SIG-M5 treated with dmso at 0.1 percent for 504 hours (cell line): ENCODE data around the gene ZDHHC17.
"Not testable (repeated sequence)": the region's sequence is repeated elsewhere in the genome, so short reads cannot be mapped to it uniquely, and the experiment has no call there.

Experiments
- DNase-seq: peaks from one replicate; lab custom pipeline; 2025; ENCODE audit not compliant: unreplicated experiment; lab: John Stamatoyannopoulos, UW

The ZDHHC17 gene

DNA sequence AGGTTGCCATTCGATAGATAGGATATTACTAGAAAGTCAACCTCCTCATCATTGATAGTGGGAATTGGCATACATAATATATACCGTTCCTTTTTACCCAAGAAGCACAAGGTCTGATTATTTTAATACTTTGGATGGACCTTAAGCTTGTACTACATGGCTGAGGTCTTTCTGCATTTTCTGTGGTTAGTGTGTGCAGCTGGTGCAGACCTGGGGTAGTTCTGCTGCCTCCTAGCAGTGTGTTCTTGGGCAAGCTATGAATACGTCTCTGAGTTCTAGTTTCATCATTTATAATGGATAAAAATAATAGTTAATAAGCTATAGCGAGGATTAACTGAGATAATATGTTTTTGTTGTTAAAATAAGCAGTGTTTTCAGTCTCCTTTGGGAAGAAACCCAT is 2.2 kb downstream of the ZDHHC17 start:
- DNase-seq, result peak; percentile 21

GRCh38 chr12:76768576-76768975 is 4.7 kb downstream of the ZDHHC17 start:
- DNase-seq, result peak; percentile 64

GRCh38 chr12:76777765-76778216 is 13.9 kb downstream of the ZDHHC17 start:
- no peak for DNase-seq

DNA sequence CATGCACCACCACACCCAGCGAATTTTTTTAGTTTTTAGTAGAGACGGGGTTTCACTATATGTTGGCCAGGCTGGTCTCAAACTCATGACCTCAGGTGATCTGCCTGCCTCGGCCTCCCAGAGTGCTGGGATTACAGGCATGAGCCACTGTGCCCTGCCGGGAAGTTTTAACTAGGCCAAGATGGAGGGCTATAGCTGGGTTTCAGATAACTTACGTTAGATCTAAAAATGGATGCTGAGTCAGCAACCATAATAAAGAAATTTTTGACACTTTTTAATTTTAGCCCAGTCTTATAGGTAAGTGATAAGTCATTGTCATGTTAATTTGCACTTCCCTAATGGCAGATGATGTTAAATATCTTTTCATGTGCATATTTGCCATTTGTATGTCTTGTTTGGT is 14.4 kb downstream of the ZDHHC17 start:
- DNase-seq, result no peak

DNA sequence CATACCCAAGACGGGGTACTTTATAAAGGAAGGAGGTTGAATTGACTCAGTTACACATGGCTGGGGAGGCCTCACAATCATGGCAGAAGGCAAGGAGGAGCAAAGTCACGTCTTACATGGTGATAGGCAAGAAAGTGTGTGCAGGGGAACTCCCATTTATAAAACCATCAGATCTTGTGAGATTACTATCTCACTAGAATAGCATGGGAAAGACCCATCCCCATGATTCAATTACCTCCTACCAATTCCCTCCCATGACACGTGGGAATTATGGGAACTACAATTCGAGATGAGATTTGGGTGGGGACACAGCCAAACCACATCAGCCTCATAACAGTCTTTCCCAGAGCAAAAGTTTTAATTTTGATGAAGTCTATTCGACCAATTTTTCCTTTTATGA is 15.4 kb downstream of the ZDHHC17 start:
- not testable (repeated sequence) for DNase-seq

DNA sequence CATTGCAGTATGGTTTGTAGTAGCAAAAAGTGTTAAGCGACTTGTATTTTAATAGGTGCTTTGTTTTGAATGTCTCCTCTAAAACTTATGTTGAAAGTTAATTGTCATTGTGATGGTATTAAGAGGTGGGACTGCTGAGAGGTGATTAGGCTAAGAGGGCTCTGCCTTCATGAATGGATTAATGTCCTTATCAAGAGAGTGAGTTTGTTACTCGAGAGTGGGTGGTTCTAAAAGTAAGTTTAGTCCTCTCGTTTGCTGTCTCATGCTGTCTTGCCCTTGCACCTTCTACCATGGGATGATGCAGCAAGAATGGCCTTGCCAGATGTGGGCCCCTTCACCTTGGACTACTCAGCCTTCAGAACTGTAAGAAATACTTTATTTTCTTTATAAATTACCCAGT is 17.4 kb downstream of the ZDHHC17 start:
- DNase-seq, result no peak

GRCh38 chr12:76782526-76782925 is 18.6 kb downstream of the ZDHHC17 start:
- DNase-seq, result no peak

DNA sequence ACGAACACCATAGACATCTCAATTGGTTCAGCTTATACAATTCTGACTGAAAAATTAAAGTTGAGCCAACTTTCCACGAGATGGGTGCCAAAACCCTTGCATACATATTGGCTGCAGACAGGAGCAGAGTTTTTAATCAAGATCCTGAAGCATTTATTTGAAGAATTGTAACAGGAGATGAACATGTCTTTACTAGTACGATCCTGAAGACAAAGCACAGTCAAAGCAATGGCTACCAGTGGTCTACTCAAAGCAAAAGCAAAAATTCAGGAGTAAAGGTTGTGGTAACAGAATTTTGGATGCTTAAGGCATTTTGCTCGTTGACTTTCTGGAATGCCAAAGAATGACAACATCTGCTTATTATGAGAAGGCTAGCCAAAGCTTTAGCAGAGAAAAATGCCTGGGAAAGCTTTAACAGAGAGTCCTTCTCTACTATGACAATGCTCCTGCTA is 20.7 kb downstream of the ZDHHC17 start:
- DNase-seq, result no peak

GRCh38 chr12:76785407-76785806 is 21.5 kb downstream of the ZDHHC17 start:
- no peak for DNase-seq

DNA sequence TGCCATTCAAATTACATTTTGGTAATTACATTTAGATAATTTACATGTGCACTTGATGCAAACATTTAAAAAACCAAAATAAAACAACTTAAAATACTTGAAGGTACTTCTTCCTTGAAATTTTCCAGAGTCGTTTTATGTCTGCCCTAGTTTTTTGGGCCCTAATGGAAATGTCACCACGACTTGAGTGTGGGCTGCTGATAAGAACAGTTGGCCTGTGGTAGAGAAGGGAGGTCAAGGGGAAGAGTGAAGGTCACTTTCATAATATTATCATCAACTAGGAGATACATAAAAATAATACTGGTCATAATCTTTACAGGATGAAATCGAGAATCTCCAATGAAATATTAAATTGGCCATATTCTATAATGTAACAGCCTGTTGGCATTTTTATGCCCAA is 23.1 kb downstream of the ZDHHC17 start:
- DNase-seq, result no peak

- DNase-seq, result no peak
These were observed 23.8 kb downstream of the ZDHHC17 start for GRCh38 chr12:76787689-76788088.

DNA sequence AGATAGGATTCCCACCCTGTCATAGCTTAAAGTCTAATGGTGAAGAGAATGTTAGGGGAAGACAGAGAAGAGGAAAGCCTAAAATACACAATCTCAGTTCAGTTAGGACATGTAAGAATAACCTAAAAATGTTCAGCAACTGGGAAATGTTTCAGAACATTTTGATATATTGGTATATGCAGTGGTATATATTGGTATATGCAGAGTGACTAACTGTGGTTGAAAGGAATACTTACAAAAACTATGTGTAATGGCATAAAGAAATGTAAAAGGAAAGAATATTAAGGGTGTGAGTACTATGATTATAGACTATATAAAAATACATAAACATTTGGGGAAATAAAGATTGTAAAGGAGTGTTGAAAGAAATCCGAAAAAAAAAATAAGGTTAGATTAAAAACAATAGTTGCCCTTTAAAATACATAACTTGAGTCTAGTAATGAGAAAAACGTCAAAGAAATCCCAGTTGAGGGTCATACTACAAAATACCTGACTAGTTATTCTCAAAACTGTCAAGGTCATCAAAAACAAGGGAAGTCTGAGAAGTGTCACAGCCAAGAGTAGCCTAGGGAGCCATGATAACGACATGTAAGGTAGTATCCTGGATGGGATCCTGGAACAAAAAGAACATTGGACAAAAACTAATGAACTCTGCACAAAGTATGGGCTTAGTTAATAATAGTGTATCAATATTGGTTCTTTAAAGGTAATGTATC is 25.6 kb downstream of the ZDHHC17 start:
- DNase-seq, result no peak

DNA sequence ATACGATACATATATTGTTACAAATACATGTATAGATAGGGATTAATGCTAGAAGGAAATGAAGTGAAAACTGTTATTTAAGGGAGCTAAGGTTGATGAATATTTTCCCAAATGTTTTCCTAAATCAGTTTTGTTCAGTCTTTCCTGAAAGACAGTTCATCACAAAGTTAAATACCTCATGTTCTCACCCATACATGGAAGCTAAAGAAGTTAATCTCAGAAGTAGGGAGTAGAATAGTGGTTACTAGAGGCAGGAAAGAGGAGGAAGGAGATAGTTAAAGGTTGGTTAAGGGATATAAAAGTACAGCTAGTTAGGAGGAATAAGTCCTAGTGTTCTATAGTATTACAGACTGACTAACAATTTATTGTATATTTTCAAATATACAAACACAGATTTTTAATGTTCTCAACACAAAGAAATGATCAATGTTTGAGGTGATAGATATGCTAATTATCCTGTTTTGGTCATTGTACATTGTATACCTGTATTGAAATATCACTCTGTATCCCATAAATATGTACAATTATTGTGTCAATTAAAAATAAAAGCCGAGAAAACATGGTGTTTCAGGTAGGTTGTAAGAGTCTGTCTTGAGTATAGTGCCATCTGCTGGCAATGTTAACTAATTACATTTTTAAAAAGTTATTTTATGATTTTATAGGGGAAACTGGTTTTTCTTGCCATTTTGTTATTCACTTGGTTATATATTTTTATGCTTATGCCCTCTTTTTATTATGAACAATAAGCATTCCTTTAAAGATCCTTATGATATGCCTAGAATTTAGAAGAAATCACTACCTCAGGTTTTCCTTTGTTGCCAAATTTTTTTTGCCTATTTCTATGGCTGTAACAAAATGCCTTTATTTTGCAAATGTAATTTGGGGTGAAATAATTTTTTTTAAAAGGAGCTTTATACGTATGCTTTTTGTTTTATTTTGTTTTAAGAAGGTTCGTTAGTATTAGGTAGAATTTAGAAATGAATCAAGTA is 26.9 kb downstream of the ZDHHC17 start:
- peak; percentile 56 for DNase-seq

DNA sequence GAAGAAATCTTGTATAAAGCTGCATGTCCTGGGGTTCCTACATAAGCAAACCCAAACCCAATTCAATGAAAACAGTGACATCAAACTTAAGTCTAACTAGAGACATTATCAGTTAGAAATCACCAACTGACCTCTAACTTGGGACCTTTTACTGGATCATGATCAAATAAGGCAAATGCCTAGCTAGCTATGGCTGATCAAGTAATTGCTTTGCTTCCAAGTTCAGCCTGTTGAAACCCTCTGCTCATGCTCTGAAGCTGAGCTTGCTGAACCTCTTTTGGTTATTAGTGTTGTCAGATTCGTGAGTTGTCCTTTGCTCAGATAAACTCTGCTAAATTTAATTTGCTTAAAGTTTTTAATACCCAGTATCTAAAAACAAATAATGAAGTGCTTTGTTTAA is 28.9 kb downstream of the ZDHHC17 start:
- DNase-seq, result no peak

DNA sequence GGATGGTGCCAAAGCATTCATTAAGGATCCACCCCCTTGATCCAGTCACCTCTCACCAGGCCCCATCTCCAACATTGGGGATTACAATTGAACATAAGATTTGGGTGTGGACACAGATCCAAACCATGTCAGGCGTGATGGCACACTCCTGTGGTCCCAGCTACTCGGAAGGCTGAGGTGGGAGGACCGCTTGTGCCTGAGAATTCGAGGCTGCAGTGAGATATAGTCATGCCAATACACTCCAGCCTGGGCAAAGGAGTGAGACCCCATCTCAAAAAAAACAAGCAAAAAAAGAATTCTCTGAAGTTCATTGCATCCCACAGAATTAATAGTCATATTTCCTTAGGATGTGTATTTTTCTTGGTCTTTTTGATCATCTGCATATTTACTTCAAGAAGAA is 34.9 kb downstream of the ZDHHC17 start:
- no peak for DNase-seq

GRCh38 chr12:76799362-76799761 is 35.4 kb downstream of the ZDHHC17 start:
- DNase-seq, result no peak

DNA sequence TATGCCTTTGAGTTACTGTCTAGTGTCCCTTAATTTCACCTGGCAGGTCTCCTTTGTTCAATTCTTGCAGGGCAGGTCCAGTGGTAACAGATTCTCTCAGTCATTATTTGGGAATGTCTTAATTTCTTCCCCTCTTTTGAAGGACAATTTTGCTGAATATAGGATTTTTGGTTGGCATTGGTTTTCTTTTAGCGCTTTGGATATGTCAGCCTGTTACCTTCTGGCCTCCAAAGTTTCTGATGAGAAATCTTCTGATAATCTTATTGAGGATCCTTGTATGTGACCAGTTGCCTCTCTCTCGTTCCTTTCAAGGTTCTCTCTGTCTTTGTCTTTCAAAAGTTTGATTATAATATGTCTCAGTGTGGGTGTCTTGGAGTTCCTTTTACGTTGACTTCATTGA is 38.1 kb downstream of the ZDHHC17 start:
- no peak for DNase-seq

- no peak for DNase-seq
These were observed 40.6 kb downstream of the ZDHHC17 start for GRCh38 chr12:76804435-76804976.

- DNase-seq, result no peak
These were observed 46.9 kb downstream of the ZDHHC17 start for GRCh38 chr12:76810671-76811419.

DNA sequence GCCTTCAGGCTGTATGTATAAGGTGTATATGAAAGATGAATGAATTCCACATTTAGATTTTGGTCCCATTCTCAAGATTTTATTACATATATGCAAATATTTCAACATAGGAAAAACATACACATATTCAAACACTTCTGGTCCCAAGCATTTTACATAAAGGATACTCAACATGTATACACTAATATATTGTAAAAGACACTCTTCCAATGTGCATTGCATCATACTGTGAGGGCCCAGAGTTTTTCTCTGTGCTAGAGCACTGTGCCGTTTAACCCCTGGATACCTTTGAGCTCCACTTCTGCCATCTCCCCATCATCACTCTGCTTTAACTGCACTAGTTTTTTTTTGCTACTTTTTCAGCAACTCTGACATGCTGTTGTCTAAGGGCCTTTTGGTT is 48.1 kb downstream of the ZDHHC17 start:
- DNase-seq, result no peak

GRCh38 chr12:76813265-76813664 is 49.4 kb downstream of the ZDHHC17 start:
- no peak for DNase-seq
